ENCODE data around the gene TNFRSF6B. TPM values are rescaled to one million over a fixed set of nuclear protein-coding genes. Genes with fewer than 3 reads are reported as not detected.
"Not testable (repeated sequence)": the region's sequence is repeated elsewhere in the genome, so short reads cannot be mapped to it uniquely, and the experiment has no call there.

Gene TNFRSF6B
- total RNA-seq, 1 donor from 2014 or later, result 119 TPM

DNA sequence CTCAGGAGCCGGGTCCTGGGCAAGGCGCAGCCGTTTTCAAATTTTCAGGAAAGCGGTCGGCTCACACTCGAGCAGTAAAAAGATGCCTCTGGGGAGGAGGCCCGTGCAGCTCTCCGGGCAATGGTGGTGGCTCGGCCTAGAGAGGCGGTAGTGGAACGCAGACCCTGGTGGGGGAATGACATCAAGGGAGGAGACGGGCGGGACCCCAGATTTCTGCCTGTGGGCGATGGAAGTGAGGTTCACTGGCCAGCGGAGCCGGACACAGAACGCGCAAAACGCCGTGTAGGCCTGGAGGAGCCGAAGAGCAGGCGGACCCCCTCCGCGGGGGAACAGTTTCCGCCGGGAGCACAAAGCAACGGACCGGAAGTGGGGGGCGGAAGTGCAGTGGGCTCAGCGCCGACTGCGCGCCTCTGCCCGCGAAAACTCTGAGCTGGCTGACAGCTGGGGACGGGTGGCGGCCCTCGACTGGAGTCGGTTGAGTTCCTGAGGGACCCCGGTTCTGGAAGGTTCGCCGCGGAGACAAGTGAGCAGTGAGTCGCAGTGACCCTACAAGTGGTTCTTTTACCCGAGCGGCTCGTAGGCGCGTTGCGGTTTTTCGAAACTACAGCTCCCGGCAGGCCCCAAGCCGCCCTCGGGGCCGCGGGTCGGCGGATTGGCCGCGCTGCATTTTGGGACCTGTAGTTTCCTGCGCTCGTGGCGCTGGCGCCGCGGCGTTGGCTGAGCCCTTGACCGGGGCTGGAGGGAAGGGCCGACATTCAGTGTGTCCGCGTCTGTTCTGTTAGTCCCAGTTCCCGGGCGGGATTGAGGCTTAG lies 38.3 kb upstream of the TNFRSF6B start, which contains the start of gene RTEL1:
Gene RTEL1, plus strand, starts transcription at position 376 of the 812 bp plus-strand sequence. CDS start 1,091 bp downstream, outside the sequence.
- peaks cover 13 to 25% of the 10 kb centered on the region in 2 donors for H3K36me3 ChIP-seq
- H3K9me3 ChIP-seq, result no peaks in the 10 kb centered on the region
- H3K27ac ChIP-seq, result peak within 1 kb of the TSS; percentile 78 to 88
- intact Hi-C loops (cut with DNase I), result loop anchor here (1.0 to 5.0 kb wide), 5 partner anchors 17 to 79 kb away; partner anchors contain the start of genes ARFRP1, GMEB2, LIME1 and SLC2A4RG
- peak; percentile 59 to 96 for DNase-seq (ENCODE audit: low spot score in 2 of 2)
- peaks cover 7 to 18% of the 10 kb centered on the region in 2 donors for H3K4me1 ChIP-seq
- TF ChIP-seq CTCF (IDR thresholded peaks at IDR 0.05), result no peak
- H3K27me3 ChIP-seq, result no peaks in the 10 kb centered on the region
- peak within 1 kb of the TSS; percentile 67 to 83 for H3K4me3 ChIP-seq

- H3K4me1 ChIP-seq, result peaks cover 4 to 15% of the 10 kb centered on the region in 2 donors
- no peak for TF ChIP-seq CTCF (IDR thresholded peaks at IDR 0.05)
- H3K27ac ChIP-seq, result peak overlapping the region; percentile 78 to 88
- no peak for DNase-seq (ENCODE audit: low spot score in 2 of 2)
- peaks cover 17 to 31% of the 10 kb centered on the region in 2 donors for H3K36me3 ChIP-seq
- intact Hi-C loops (cut with DNase I), result loop anchor here (1.0 to 5.0 kb wide), 5 partner anchors 18 to 79 kb away; partner anchors contain the start of genes ARFRP1, GMEB2, LIME1 and SLC2A4RG
- H3K9me3 ChIP-seq, result no peaks in the 10 kb centered on the region
- H3K27me3 ChIP-seq, result no peaks in the 10 kb centered on the region
- peak overlapping the region; percentile 67 to 83 for H3K4me3 ChIP-seq
Measured at GRCh38 chr20:63658749-63659187, 37.7 kb upstream of the TNFRSF6B start.

GRCh38 chr20:63659370-63659769 lies 37.1 kb upstream of the TNFRSF6B start:
- Histone ChIP-seq H3K36me3 (peaks cover 17 to 32% of the 10 kb centered on the region in 2 donors), H3K27me3 (no peaks in the 10 kb centered on the region), H3K4me1 (peaks cover 4 to 15% of the 10 kb centered on the region in 2 donors), H3K9me3 (no peaks in the 10 kb centered on the region), H3K27ac (peak overlapping the region; percentile 78 to 88), H3K4me3 (peak overlapping the region; percentile 67 to 83)
- intact Hi-C loops (cut with DNase I), result loop anchor here (2.0 to 5.0 kb wide), 2 partner anchors 19 to 78 kb away; partner anchors contain the start of genes LIME1 and SLC2A4RG
- TF ChIP-seq CTCF (IDR thresholded peaks at IDR 0.05), result no peak
- no peak for DNase-seq (ENCODE audit: low spot score in 2 of 2)

GRCh38 chr20:63660174-63660573 lies 36.3 kb upstream of the TNFRSF6B start:
- intact Hi-C loops (cut with DNase I), result loop anchor here (5.0 kb wide), 1 partner anchor 37 kb away; the partner anchor contains the start of gene TNFRSF6B
- H3K9me3 ChIP-seq; H3K4me3 ChIP-seq; H3K27me3 ChIP-seq; DNase-seq (ENCODE audit: low spot score in 2 of 2); H3K27ac ChIP-seq: not testable (repeated sequence)
- H3K4me1 ChIP-seq, result peaks cover 4 to 15% of the 10 kb centered on the region in 2 donors
- H3K36me3 ChIP-seq, result peaks cover 17 to 32% of the 10 kb centered on the region in 2 donors

DNA sequence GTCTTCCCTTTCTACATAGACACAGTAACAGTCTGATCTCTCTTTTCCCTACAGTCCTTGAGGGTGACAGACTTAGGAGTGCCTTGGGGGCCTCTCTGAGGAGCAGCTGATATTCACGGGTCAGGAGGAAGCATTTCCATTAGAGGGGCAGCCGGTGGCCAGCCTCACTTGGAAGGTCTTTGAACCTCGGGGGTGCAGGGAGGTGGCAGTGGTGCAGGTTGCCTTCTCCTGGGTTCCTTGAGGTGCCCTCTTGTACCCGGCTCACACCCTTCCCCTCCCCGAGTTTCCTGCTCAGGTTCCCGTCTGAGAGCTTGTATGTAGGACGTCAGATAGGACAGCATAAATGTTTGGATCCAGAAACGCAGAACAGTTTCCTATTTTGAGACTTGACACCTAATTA lies 35.8 kb upstream of the TNFRSF6B start:
- Histone ChIP-seq H3K36me3 (peaks cover 17 to 32% of the 10 kb centered on the region in 2 donors), H3K27ac (no peak overlapping the region), H3K4me3 (no peak overlapping the region), H3K27me3 (no peaks in the 10 kb centered on the region), H3K9me3 (no peaks in the 10 kb centered on the region), H3K4me1 (peaks cover 4 to 15% of the 10 kb centered on the region in 2 donors)
- intact Hi-C loops (cut with DNase I), result loop anchor here (5.0 kb wide), 1 partner anchor 37 kb away; the partner anchor contains the start of gene TNFRSF6B
- no peak for DNase-seq (ENCODE audit: low spot score in 2 of 2)
- TF ChIP-seq CTCF (IDR thresholded peaks at IDR 0.05), result no peak

DNA sequence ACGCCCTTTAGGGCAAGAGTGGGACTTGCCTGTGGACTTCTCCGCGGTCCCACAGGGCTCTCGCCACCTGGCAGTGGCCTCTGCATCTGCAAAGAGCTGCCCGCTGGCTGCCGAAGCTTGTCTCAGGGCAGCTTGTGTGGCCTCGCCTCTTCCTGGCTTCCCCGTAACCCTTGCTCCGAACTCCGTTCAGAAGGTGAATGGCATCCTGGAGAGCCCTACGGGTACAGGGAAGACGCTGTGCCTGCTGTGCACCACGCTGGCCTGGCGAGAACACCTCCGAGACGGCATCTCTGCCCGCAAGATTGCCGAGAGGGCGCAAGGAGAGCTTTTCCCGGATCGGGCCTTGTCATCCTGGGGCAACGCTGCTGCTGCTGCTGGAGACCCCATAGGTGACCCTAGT lies 35.3 kb upstream of the TNFRSF6B start:
- Histone ChIP-seq H3K9me3 (no peaks in the 10 kb centered on the region), H3K4me1 (peaks cover 4 to 15% of the 10 kb centered on the region in 2 donors), H3K36me3 (peaks cover 17 to 37% of the 10 kb centered on the region in 2 donors), H3K27ac (no peak overlapping the region), H3K4me3 (no peak overlapping the region), H3K27me3 (no peaks in the 10 kb centered on the region)
- no peak for TF ChIP-seq CTCF (IDR thresholded peaks at IDR 0.05)
- intact Hi-C loops (cut with DNase I), result loop anchor here (5.0 kb wide), 1 partner anchor 36 kb away; the partner anchor contains the start of gene TNFRSF6B
- no peak for DNase-seq (ENCODE audit: low spot score in 2 of 2)
